ENCODE results near the gene CCDC91. TPM values are rescaled to one million over a fixed set of nuclear protein-coding genes. Genes with fewer than 3 reads are reported as not detected.

Gene CCDC91
- total RNA-seq, 1 donor from 2014 or later: 12.3 TPM

DNA sequence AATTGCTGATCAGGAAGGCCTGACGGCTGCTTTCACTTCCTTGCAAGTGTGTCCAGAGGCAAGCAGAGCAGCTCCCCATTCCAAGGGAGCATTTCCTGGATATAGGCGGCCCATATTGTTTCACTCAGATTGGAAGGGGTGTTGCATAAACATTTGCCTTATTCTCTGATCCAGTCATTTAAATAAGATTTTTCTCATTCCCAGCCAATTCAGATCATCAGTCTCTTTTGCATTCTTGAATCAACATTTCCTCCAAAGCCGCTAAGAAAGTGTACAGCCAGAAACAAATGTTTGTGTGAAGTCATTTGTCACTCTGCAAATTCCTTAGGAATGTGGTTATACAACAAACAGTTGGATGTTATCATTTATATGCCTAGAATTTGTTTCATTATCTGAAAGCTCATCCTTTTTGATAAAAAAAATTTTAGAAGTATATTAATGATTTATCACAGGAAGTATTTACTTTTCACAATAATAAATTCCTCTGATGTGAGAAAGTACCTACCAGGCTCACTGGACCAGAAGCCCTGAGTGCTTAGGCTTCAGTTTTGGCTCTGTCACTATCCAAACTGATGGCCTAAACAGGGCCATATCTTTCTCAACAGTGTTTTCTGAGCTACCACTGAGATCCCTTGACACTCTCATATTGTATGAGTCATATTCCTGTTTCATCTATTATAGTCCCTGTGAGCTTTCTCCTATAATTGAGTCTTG lies 379.6 kb downstream of the CCDC91 start:
- H3K27ac Mint-ChIP-seq (ENCODE audit: unreplicated experiment): no peak overlapping the region
- H3K4me3 Mint-ChIP-seq (ENCODE audit: unreplicated experiment): no peak overlapping the region
- DNase-seq (ENCODE audit: low spot score): no peak
- TF ChIP-seq, protein P1, sequence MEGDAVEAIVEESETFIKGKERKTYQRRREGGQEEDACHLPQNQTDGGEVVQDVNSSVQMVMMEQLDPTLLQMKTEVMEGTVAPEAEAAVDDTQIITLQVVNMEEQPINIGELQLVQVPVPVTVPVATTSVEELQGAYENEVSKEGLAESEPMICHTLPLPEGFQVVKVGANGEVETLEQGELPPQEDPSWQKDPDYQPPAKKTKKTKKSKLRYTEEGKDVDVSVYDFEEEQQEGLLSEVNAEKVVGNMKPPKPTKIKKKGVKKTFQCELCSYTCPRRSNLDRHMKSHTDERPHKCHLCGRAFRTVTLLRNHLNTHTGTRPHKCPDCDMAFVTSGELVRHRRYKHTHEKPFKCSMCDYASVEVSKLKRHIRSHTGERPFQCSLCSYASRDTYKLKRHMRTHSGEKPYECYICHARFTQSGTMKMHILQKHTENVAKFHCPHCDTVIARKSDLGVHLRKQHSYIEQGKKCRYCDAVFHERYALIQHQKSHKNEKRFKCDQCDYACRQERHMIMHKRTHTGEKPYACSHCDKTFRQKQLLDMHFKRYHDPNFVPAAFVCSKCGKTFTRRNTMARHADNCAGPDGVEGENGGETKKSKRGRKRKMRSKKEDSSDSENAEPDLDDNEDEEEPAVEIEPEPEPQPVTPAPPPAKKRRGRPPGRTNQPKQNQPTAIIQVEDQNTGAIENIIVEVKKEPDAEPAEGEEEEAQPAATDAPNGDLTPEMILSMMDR (IDR thresholded peaks at IDR 0.05; ENCODE audit: unreplicated experiment): no peak
- no peaks in the 10 kb centered on the region for H3K9me3 Mint-ChIP-seq (ENCODE audit: unreplicated experiment)
- peaks cover 3% of the 10 kb centered on the region for H3K36me3 Mint-ChIP-seq (ENCODE audit: low read depth, unreplicated experiment)
- peaks cover 5% of the 10 kb centered on the region for H3K4me1 Mint-ChIP-seq (ENCODE audit: unreplicated experiment)
- peaks cover 2% of the 10 kb centered on the region for H3K27me3 Mint-ChIP-seq (ENCODE audit: unreplicated experiment)

DNA sequence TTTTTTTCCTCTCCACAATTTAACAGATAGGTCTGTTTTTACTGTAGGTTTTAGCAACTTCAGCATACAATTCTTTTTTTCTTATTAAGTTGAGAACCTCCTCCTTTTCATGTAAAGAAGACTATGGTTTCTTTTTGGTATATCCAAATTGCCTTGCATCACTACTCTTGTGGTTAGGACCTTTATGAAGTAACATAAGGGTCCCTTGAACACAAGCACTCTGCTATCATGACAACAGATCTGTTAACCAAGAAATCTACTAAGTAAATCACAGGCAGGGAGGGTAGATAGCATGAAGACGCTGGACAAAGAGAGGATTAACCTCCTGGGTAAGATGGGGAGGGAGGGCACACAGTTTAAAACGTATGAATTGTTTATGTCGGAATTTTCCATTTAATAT lies 380.6 kb downstream of the CCDC91 start:
- no peak overlapping the region for H3K27ac Mint-ChIP-seq (ENCODE audit: unreplicated experiment)
- no peaks in the 10 kb centered on the region for H3K9me3 Mint-ChIP-seq (ENCODE audit: unreplicated experiment)
- peaks cover 2% of the 10 kb centered on the region for H3K27me3 Mint-ChIP-seq (ENCODE audit: unreplicated experiment)
- H3K4me1 Mint-ChIP-seq (ENCODE audit: unreplicated experiment): peaks cover 5% of the 10 kb centered on the region
- DNase-seq (ENCODE audit: low spot score): no peak
- H3K36me3 Mint-ChIP-seq (ENCODE audit: low read depth, unreplicated experiment): peaks cover 3% of the 10 kb centered on the region
- TF ChIP-seq, protein P1 (IDR thresholded peaks at IDR 0.05; ENCODE audit: unreplicated experiment): no peak
- no peak overlapping the region for H3K4me3 Mint-ChIP-seq (ENCODE audit: unreplicated experiment)

- TF ChIP-seq, protein P1 (IDR thresholded peaks at IDR 0.05; ENCODE audit: unreplicated experiment): no peak
- Mint-ChIP-seq H3K9me3 (ENCODE audit: unreplicated experiment) (no peaks in the 10 kb centered on the region), H3K4me1 (ENCODE audit: unreplicated experiment) (no peaks in the 10 kb centered on the region), H3K4me3 (ENCODE audit: unreplicated experiment) (no peak overlapping the region), H3K27me3 (ENCODE audit: unreplicated experiment) (peaks cover 2% of the 10 kb centered on the region), H3K27ac (ENCODE audit: unreplicated experiment) (no peak overlapping the region), H3K36me3 (ENCODE audit: low read depth, unreplicated experiment) (peaks cover 3% of the 10 kb centered on the region)
- DNase-seq (ENCODE audit: low spot score): no peak
Observed at GRCh38 chr12:28574746-28575592, 384.7 kb downstream of the CCDC91 start.

GRCh38 chr12:28575593-28576205 lies 385.4 kb downstream of the CCDC91 start:
- no peaks in the 10 kb centered on the region for H3K4me1 Mint-ChIP-seq (ENCODE audit: unreplicated experiment)
- H3K4me3 Mint-ChIP-seq (ENCODE audit: unreplicated experiment): no peak overlapping the region
- H3K36me3 Mint-ChIP-seq (ENCODE audit: low read depth, unreplicated experiment): peaks cover 3% of the 10 kb centered on the region
- peaks cover 2% of the 10 kb centered on the region for H3K27me3 Mint-ChIP-seq (ENCODE audit: unreplicated experiment)
- no peaks in the 10 kb centered on the region for H3K9me3 Mint-ChIP-seq (ENCODE audit: unreplicated experiment)
- H3K27ac Mint-ChIP-seq (ENCODE audit: unreplicated experiment): no peak overlapping the region
- no peak for DNase-seq (ENCODE audit: low spot score)
- TF ChIP-seq, protein P1 (IDR thresholded peaks at IDR 0.05; ENCODE audit: unreplicated experiment): no peak

Data from endothelial cell (in vitro differentiated cells).